GM12865 (cell line): ENCODE measurements around the gene COX6A1.

Experiments used
- DNase-seq: peaks from one replicate; pipeline ENCODE4 v3.0.0; 2010; ENCODE audit warnings: low read depth
- H3K4me3 ChIP-seq: 2 replicates; pipeline ENCODE4 v1.5.1; 2011; ENCODE audit warnings: mild to moderate bottlenecking, low read depth, low read length, control low read depth
- TF ChIP-seq, protein P1 (sequence below): IDR thresholded peaks from 2 replicates; pipeline ENCODE4 v1.5.1; 2011; ENCODE audit warnings: low read length, control low read depth, low read depth, inconsistent platforms; ENCODE audit not compliant: insufficient read depth; ENCODE audit errors: missing control alignments

Gene COX6A1

DNA sequence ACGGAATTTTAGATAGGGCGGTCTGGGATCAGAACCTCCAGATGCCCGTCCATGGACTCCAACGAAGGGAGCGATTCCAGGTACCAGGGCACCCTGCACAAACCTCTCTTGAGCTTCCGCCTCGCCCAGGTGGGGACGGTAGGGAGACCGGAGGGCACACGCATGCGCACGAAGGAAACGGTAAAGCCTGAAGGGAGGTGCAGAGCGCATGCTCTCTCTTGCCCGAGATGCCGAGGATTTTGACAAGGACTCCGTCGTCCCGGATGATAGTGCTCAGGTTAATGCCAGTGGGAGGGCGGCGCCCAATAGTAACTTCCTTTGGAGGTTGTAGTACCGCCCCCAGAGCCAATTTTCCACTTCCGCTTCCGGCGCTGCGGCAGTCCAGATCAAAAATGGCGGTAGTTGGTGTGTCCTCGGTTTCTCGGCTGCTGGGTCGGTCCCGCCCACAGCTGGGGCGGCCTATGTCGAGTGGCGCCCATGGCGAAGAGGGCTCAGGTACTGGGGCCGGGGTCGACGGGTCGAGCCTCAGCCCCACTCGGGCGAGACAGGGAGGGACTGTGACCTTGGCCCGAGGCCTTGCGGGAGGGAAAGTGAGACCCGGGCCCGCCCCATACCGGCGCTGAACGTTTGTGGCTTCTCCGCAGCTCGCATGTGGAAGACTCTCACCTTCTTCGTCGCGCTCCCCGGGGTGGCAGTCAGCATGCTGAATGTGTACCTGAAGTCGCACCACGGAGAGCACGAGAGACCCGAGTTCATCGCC lies at the start of gene COX6A1:
COX6A1 (plus strand) TSS at position 379 of the 760 bp plus-strand sequence; CDS start at position 393, 14 bp downstream.
- TF ChIP-seq, protein P1, sequence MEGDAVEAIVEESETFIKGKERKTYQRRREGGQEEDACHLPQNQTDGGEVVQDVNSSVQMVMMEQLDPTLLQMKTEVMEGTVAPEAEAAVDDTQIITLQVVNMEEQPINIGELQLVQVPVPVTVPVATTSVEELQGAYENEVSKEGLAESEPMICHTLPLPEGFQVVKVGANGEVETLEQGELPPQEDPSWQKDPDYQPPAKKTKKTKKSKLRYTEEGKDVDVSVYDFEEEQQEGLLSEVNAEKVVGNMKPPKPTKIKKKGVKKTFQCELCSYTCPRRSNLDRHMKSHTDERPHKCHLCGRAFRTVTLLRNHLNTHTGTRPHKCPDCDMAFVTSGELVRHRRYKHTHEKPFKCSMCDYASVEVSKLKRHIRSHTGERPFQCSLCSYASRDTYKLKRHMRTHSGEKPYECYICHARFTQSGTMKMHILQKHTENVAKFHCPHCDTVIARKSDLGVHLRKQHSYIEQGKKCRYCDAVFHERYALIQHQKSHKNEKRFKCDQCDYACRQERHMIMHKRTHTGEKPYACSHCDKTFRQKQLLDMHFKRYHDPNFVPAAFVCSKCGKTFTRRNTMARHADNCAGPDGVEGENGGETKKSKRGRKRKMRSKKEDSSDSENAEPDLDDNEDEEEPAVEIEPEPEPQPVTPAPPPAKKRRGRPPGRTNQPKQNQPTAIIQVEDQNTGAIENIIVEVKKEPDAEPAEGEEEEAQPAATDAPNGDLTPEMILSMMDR, result no peak
- peak; percentile 99 for DNase-seq
- H3K4me3 ChIP-seq, result peak within 1 kb of the TSS; percentile 69

DNA sequence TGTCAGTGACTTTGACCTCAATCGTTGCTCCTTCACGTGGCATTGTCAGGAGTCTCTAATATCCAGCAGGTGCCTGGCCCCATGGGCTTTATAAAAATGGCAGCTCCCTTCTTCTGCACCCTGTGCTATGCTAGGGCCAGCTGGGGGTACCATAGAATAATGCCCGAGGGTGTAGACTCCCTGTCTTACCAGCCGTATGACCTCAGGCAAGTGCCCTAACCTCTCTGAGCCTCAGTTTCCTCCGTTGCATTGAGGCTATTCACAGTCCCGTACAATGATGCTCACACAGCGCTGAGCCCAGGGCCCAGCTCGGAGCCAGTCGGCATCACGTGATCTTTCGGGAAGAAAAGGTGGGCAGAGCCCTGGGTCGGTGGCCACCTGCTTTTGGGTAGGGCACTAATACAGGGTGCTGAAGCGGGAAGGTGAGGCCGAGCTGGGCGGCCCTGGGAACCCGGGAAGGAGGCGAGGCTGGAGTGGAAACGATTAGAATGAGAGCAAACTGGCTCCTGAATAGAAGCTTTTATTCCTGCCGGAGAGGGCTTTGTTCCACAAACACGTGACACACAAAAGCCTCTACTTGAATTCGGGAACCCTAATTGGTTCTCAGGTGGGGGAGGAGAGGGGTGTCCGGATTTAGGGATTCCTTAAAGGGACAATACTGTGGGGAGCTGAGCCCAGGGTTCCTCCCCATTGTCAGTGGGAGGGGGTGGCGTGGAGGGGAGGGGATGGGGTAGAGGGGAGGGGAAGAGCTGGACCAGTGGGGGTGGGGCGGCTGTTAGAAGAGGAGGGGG lies 49.0 kb upstream of the COX6A1 start:
- TF ChIP-seq, protein P1, result no peak
- H3K4me3 ChIP-seq, result no peak overlapping the region
- DNase-seq, result no peak

DNA sequence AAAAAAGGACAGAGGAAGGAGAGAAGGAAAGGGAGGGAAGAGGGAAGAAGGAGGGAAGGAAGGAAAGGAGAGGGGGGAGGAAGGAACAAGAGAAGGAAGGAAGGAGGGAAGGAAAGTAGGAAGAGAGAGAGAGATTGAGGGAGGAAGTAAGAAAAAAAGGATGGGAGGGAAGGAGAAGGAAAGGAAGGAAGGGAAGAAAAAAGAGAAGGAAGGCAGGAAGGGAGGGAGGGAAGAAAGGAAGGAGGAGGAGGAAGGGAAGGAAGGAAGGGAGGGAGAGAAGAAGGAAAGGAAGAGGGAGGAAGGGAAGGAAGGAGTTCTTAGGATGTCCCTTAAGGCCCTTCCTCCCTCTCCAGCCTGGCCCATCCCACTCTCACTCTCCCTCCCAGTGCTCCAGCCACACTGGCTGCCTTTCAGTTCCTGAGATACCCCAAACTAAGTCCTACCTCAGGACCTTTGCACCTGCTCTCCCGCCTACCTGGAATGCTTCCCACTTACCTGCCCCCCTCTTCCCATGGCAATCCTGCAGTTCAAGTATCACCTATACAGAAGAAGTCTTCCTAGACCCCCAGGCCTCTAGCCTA lies 47.3 kb upstream of the COX6A1 start:
- TF ChIP-seq, protein P1, result no peak
- no peak for DNase-seq
- H3K4me3 ChIP-seq, result no peak overlapping the region

DNA sequence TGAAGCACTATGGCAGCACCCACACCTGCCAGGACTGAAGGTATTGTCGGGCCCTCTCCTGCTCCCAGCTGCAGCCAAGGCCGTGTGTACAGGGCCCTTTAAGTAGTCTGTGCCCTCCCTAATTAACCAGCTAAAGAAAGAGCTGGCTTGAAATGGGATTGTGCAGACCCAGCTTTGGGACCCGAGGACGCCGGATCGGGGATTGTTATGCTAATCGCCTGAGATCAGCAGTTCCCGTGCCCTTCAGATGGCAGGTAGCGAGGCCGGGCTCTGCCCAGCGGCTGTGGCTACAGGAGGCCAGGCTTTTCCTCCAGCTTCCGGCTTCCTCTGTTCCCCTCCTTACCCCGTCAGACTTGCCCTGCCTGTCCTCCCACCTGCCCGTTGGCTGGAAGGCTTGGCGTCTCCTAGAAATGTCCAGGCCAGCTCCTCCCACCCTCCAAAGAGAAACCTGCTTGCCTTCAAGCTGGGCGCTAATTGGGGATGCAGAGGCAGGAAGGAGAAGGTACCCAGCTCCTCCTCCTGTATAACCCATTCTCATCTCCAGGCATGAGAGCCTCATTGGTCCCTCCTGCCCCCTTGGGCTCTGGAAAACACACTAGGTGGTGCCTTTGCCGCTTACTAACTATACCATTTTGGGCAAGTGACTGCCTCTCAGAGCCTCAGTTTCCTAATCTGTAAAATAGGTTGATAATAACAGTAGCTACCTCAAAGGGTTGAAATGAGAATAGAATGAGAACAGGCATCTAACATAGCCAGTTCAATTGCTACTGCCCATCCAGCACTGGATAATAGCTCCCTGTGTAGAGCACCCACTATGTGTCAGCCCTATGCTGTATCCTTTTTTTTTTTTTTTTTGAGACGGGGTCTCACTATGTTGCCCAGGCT lies 43.2 kb upstream of the COX6A1 start:
- TF ChIP-seq, protein P1, result no peak
- H3K4me3 ChIP-seq, result no peak overlapping the region
- no peak for DNase-seq

DNA sequence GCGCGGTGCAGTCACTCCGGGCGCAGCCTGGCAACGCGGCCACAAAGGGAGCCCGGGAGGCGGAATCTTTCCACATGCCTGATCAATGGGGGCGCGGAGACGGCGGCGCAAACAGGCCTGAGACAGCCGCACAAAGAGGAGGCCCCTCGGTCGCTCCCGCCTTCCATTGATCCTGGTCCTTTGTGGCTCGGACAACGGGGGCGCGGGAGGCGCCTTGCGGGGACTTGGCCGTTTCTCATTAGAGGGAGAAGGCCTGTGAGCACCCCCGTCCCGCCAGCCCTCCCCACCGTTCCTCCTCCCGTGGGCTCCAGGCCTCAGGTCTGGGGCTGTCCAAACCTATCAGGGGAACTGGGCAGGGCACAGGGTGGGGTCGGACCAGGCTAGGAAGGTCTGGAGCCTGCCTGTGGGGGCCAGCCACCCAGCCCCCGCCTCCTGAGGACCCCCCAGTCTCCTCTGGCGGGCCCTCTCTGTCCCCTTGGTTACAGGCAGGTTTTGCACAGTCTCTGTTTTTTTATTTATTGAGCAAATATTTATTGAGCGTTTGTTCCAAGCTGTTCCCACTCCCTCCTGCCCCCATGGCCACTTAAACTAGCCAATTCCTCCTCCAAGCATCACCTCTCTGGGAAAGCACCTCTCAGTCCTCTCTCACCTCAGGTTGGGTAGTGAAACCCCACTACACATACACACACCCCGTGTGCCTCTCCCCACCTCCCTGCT lies 39.9 kb upstream of the COX6A1 start:
- no peak for DNase-seq
- TF ChIP-seq, protein P1, result no peak
- H3K4me3 ChIP-seq, result no peak overlapping the region

DNA sequence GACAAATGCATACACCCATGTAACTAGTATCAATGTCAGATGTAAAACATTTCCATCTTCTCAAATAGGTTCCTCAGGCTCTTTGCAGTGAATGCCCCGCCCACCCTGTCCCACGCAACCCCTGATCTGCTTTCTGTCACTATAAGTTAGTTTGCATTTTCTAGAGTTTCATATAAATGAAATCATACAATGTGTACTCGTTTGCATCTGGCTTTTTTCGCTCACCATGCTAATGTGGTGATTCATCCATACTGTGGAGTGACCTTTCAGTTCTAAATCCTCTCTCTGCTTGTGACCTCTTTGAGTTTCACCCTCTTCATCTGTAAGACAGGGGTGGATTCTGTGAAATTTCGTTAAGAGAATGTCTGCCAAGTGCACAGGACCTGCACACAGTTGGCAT lies 38.4 kb upstream of the COX6A1 start:
- TF ChIP-seq, protein P1, result no peak
- no peak overlapping the region for H3K4me3 ChIP-seq
- peak; percentile 29 for DNase-seq
